GM18858 (cell line): ENCODE results near the gene NAA10.

ENCODE experiments used
- ATAC-seq: cut with Tn5 transposase; IDR thresholded peaks from one replicate; pipeline ENCODE4 v1.9.1; 2021; ENCODE audit not compliant: unreplicated experiment

The NAA10 gene

DNA sequence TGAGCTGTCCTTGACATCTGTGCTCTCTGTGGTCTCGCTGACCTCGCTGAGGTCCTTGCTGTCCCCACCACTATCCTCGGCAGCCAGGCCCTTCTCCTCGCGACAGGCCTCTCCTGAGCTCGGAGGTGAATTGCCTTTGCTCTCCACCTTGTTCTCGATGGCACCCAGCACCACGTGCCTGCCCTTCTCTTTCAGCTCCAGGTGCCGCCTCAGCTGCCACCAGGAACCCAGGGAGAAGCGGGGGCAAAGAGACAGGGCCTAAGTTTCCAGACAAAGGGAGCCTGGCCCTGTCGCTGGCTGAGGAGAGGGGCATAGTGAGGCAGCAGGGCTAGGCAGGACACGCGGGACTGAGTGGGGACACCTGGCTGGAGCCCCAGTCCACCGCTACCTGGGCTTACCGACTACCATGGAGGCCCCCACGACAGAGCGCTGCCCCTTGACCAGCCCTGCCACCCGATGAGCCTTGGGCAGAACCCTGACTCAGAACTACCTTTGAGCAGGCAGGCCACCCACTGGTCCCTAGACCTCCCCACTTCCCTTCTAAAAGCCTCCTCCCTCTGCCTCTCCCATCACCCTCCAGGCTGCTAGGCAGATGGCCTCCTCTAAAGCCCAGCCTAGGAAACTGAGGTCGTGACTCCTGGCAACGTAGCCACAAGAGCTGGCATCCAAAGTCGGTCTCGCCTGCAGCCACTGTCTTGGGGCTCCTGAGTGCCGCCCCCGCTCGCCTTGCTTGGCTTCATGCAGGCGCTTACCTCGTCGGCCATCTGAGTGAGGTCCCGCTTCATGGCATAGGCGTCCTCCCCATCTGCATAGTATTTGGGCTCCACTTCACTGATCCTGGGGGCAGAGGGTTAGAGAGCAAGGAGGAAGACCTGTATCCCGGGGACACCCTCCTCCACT is 4.6 kb downstream of the NAA10 start:
- no peak for ATAC-seq

DNA sequence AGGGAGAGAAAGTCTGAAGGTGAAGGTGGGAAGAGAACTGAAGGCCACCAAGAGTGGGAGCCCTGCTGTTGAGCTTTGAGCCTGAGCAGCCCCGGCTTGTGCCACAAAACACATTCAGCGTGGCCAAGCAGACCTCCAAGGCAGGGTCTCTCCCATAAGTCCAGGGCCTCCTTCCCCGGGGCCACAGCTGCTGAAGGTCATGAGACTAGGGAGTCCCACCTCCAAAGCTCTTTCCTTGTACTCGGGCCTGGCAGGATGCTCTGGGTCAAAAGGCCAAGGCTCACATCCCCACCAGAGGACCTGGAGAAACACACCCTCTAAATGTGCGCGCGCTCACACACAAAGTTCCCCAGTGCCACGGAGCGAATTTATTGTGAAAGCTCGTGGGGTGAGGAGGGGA is 5.3 kb downstream of the NAA10 start:
- no peak for ATAC-seq

DNA sequence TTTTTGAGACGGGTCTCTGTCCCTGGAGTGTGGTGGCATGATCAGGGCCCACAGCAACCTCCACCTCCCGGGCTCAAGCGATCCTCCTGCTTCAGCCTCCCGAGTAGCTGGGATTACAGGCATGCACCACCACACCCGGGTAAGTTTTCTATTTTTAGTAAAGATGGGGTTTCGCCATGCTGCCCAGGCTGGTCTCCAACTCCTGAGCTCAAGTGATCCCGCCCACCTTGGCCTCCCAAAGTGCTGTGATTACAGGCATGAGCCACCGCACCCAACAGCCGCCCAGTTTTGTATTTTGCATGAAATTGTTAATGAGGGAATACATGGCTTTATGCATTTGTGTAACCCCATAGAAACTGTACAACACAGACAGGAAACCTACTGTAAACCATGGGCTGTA is 6.0 kb downstream of the NAA10 start:
- no peak for ATAC-seq

DNA sequence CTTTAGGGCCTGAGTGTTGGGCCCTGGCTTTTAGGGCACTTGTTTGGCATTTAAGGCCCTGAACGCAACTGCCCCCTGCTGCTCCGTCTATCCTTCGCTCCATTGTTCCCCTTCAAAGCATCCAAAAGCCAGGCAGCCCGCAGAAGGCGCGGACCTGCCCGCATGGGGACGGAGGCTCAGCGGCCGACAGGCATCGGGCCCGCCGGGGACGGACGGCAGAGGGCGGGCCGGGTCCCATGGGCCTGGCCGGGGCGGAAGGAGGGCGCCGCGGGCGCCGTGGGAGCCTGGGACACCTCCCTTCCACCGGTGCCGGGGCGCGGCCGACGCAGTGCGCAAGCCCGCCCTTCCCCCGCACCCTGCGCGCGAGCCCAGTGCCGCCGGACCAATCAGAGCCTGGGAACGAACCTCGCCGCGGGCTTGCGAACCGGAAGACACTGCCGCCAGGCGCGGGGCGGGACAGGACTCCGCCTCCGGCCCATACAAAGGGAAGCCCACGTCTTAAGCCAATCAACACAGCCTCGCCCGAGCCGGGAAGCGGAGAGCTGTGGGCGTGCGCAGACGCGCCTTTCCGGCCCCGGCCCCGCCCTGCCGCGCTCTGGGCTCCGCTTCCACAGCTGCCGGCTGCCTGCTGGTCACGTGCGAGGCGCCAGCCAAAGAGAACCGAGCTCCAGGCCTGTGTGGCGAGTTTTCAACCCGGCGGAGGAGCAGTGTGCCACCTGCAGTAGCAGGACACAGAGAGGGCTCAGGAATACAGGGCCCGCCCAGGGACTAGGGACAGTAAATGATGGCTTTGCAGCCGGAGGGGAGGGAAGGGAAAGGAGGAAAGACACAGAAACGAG is 6.7 kb downstream of the NAA10 start:
- ATAC-seq = peak; percentile 85

DNA sequence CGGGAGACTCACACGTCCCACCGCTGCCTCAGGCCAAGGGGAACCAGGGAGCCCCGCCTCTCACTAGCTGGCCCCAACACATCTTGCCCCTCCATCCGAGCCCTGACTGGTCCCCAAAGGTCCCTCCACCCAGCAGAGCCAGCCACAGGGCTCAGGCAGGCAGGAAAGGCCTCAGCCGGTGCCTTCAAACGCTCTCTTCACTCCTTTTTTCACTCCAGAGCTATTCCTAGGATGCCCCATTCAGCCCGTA is 7.2 kb downstream of the NAA10 start:
- ATAC-seq = no peak

DNA sequence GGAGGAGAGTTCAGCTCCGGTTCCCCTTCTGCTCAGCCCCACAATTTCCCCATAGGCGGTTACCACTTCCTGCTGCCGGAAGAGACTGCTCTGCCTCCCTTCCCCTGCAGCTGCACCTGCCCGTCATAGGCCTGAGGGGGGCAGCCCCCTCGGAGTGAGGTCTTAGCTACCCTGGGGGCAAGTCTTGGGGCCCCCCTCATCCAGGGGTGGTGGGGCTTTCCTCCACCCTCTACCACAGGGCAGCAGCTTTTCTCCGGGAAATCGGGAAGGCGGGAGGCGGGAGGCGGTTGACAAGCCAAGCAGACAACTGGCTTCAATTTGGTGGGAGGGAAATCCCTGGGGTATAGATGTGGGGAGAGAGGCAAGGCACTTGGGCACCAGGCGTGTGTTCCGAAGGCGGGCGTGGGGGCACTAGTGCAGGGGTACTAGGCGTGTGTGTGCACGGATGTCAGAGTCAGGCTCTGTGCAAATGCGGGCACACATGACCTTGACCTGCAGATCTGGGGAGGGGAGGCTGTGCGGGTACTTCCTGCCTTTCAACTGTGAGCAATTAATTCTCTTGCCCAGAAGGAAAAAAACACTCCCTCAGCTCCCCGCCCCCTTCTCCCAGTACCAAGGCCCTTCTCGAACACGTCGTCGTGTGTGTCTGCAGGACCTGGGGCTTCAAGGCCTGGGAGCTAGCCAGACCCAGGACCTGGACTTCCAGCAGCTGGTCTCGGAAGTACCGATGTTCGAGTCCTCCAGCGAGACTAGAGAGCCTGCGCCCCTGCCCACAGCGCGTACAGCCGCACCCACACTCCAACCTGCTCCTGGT is 7.8 kb downstream of the NAA10 start:
- peak; percentile 33 for ATAC-seq

DNA sequence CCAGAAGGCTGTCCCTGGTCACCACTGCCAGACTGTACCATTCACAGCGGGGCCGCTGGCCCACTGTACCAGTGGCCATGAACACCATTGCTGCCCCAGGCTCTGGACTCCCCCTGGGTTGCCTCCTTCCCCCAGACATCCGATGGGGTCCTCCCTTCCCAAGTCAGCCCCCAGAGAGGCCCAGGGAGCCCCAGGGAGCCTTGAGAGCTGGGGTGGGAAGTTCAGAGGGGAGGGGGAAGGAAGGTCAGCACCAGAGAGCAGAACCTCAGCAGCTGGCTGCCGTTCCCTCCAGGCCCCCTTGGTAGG is 8.3 kb downstream of the NAA10 start:
- ATAC-seq = no peak

DNA sequence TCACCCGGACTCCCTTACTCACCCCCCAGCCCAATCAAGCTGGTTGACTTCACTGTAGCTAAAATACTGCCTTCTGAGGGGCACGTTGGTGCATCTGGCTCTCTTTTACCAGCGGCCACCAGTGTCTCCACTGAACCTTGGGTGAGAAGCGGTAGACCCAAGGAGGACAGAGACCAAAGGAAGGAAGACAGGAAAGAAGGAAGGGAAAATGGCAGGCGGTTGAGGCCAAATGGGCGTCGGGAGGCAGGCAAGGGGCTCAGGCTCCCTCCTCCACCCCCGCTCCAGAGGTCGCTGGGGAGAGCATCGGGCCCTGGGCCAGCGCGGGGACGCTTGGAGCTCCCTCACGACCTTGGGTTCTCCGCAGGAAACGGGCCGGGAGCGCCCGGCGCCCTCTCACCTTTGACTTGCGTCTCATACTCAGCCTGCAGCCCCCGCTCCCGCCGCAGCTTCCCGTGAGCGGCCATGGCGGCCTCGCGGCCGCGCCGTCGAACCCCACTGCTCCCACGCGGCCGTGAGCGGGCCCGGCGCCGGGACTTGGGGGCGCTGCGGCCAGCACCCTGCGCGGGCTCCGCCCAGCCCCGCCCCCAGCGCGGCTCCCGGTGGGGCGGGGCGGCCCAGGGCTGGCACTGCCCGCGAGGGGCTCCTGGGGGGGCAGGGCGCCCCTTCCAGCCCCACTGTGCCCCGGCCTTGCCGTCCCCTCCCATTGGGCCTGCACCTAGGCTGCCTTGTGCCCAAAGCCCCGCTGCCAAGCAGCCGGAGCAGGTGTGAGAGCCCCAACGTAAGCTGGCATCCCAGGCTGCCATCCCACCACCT is 8.9 kb downstream of the NAA10 start, which contains the start of gene ARHGAP4:
Gene ARHGAP4 (minus strand): TSS at position 526 of the 813 bp plus-strand sequence. CDS start 62 bp downstream, at position 464.
- no peak for ATAC-seq

DNA sequence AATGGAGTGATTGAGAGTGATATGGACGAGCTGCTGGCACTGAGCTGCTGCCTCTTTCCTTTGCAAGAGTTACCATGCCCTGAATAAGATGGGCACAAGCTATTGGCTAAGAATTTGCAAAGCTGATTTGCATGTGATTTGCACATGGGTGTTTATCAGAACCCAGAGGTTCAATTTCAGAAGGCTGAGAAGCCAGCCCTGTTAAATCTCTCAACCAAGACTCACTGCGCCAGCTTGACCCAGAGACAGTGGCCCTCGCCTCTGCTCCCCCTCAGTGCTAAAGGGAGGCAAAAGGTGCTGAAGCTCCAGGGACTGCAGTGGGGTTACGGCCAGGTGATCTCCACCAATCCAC is 9.5 kb downstream of the NAA10 start:
- no peak for ATAC-seq

DNA sequence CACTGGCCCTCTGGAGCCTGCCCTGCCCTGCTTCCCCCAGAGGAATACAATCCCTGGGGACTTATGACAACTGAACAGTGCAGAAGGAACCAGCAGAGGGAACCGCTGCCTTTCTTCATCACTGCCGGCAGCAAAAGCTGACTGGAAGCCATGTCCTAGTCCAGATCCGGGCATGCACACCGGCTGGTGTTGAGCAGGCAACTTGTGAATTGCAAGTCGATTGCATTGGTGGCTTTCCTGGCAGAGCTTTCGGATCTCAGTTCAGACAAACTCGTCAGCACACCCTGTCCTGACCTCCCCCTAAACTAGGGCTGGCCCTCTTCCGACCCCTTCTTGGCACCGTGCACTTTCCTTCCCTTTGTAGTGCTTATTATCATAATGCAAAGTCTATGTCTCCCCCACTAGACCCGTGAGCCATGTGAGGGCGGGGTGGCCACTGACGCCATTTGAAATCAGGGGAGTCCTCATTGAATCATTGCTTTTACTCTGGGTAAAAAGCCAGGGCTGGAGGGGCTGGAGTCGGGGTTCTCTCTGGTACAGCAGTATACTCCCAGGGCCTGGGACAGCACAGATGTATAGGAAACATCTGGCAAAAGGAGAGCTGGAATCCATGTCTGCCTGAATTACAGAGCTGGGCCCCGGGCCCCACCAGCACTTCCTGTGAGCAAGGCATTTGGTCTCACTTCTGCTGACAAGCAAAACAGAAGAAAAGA is 10.5 kb downstream of the NAA10 start:
- ATAC-seq = no peak

DNA sequence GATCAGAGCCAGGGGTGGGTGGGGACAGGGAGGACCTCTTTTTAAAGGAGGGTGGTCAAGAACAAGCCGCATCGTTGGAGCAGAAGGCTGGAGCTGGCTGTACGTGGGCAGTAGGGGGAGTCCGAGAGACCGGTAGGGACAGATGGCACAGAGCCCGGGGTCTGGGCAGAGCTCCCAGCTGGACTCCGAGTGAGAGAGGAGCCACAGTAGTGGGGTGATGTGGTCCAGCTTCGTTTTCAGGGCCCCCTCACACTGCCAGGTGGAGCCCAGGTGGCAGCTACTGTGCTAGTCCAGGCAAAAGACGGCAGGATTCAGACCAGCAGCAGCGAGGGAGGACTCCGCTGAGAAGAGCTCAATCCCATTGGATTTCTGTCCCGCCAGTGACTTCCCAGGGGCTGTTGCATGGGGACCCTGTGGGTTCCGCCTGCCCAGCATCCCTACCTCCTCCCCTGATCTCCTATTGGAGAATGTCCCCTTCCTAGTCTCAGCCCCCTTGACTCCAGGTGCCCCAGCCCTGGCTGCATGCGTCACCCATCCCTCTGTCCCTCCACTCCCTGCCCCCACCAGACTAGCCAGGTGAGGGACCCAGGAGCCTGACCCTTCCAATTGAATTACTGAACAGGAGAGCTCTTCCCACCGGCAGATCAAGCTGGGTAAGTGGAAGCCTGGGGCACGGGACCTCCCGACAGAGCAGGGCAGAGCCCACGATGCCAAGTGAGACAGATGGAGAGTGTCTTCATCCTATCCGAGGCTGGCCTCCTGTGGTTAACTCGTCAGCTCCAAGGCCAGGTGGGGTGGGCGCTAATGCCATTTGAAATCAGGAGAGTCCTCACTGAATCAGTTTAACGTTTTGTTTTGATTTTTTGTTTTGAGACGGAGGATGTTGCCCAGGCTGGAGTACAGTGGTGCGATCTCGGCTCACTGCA is 11.6 kb downstream of the NAA10 start:
- no peak for ATAC-seq

DNA sequence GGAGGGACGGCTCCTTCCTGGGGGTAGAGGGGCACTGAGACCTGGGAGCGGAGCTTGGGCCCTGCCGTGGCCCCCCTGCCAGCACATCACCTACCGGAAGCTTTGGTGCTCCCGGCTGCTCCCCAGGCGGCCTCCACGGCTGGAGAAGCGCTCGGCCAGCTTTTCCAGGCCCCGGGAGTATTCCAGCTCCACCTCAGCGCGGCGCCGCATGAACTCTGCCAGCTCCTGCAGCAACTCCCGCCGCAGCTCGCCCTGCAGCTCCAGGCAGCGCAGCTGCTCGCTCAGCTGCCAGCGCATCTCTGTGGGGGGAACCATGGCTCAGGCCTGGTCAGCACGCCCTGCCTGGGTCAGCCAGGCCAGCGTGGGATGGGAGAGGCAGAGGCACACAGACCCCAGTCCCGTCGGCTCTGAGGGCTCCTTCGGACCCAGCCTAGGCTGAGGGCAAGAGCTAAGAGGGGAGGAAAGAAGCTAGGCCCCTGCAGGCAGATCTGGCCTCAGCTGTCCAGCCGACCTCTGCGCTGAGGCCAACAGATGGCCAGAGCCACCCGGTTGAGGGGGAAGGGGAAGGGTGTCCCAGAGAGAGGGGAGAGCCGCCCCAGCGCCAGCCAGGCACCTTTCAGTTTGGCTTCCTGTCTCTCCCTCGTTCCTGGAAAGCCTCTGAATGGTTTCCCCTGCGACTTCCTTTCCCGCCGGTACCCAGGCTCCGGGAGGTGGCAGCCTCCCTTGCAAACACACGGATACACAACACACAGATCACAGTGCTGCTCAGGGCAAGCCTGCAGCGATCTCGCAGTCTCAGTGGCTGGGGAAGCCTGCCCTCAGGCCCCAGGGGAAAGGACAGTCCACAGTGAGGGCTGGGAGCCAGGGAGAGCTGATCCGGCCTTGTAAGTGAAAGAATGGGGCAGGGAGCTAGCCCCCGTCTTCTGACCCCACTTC is 13.1 kb downstream of the NAA10 start:
- no peak for ATAC-seq

DNA sequence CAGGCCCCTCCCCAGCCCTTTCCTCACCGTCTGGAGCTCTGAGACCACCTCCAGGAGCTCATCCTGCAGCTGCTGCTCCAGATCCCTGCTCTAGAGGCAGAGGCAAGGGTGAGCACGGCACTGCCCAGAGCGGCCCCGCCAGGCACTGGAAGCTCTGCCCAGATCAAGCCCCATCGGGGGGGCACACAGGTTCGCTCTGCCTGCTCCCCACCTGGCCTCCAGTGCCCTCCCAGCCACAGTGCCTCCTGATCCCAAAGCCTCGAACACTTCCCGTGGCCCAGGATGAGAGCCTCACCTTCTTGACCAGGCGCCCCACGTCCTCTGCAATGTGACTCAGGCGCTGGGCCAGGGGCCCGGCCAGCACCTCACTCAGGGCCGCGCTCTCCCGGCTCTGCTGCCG is 13.8 kb downstream of the NAA10 start:
- no peak for ATAC-seq

DNA sequence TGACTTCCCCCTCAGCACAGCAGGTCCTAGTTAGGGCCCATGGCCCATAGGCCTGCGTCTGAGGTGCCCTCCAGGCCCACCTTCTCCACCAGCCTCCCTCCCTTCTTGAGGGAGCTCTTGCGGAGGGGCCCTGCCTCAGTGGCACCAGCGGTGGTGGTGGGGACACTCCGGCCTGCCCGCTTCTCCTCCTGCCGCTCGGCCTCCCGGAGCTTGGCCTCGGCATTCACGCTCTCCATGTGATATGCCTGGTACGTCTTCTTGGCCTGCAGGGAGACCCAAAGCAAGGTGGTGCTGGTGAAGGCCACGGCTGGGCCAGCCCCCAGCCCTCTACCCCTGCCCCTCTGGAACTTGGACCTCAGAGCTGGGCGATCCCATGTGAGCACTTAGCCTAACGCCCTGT is 14.3 kb downstream of the NAA10 start:
- ATAC-seq = no peak

DNA sequence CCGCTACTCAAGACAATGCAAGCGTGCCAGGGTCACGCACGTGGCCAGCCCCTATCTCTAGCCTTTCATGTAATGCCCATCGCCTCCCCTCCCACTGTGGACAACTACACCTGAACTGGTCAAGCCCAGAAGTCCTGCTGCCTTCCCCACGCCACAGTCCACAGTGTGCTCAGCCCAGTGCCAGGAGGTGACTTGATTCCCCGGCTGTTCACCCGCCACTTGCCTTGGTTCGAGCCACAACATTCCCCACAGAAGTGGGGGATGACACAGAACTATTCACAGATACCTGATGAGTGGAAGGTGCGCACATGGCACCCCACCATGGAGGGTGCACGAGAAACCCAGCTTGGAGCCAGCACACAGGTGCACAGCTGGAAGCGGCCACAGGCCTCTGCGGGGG is 15.6 kb downstream of the NAA10 start:
- no peak for ATAC-seq

DNA sequence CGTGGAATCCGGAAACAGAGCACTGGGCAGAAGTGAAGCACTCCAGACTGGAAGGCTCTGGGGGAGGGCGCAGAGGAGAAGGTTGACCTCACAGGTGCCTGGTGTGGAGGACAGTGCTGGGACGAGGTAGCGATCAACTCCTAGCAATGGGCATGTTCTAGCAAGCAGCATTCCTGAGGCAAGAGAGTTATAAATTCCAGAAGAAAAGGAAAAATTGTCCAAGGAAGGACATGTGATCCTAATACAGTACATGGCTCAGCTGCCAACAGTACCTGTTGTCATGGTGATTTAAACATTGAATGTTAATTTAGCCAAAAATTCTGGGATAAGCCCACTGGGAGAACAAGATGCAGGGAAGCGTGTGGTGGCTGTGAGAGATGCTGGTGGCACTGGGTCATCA is 17.0 kb downstream of the NAA10 start:
- ATAC-seq = no peak

DNA sequence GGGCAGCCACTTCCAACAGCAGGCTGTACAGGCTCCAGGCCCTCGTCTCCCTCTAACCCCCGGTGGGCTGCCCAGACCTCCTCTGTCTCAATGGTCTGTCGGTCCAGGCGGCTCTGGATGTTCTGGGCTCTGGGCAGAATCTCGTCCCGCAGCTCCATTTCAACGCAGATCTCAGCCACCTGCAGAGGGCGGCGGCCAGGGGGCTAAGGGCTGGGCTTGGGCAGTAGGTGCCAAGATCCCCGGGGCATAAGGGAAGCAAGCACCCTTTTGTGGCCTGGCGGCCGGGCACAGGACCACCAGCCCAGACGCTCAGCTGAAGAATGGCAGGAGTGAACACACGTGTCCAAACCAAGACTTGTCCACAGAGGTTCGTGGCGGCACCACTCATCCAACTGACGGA is 21.1 kb downstream of the NAA10 start:
- ATAC-seq = no peak

DNA sequence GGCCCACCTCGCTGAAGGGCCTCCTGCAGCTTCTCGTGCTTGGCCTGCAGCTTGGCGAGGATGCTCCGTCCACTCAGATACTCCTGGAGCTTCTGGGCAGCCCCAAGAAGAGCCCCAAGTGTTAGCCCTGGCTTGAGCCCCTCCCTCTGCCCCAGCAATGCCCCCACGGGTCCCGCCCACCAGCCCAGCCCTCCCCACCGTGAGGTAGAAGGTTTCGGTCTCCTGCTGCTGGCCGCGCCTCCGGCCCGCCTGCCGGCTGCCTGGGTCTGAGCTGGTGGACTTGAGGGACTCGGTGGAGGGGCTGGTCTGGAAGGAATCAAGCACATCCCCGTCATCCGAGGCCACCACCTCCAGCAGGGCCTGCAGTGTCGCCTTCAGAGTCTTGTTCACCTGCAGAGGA is 21.6 kb downstream of the NAA10 start:
- ATAC-seq = no peak
